IMR-90 (cell line): ENCODE measurements around the gene ISM1. TPM values are rescaled to one million over a fixed set of nuclear protein-coding genes. Genes with fewer than 3 reads are reported as not detected.

Experiments
- ATAC-seq: fragments of 200-7000 bp; cut with Tn5 transposase; 2 replicates; pipeline ENCODE4 v1.9.1; 2020; ENCODE audit warnings: low read depth, mild to moderate bottlenecking, moderate library complexity
- BruUV-seq: library from RNA; stranded (reverse); fragments of 400-500 nt; replicated peaks from 2 replicates; lab custom pipeline; 2021; lab: Mats Ljungman, UMichigan
- CTCF ChIA-PET: fragments of 300-600 bp; formaldehyde crosslinking; extraction: SDS; loops from one replicate; lab custom pipeline; 2021; ENCODE audit warnings: antibody characterized with exemption; lab: Yijun Ruan, JAX
- POLR2A ChIA-PET: fragments of 300-600 bp; sonication (Branson Sonifier 250); formaldehyde crosslinking; loops from one replicate; lab custom pipeline; 2022; ENCODE audit warnings: antibody characterized with exemption; ENCODE audit not compliant: unreplicated experiment; lab: Charles Lee
- DNase-seq: peaks from one replicate; pipeline ENCODE4 v3.0.0; 2013
- H2AFZ ChIP-seq: replicated peaks from 2 replicates; pipeline ENCODE3; 2013; ENCODE audit warnings: low read length, mild to moderate bottlenecking; ENCODE audit not compliant: poor library complexity
- H2AK5ac ChIP-seq: 2 replicates; pipeline ENCODE4 v1.6.1; 2013; ENCODE audit warnings: low read depth, low read length, inconsistent platforms
- H2AK9ac ChIP-seq: replicated peaks from 2 replicates; pipeline ENCODE3; 2013; ENCODE audit warnings: mild to moderate bottlenecking, low read depth, low read length, moderate library complexity; ENCODE audit not compliant: poor library complexity
- H2BK120ac ChIP-seq: 2 replicates; pipeline ENCODE4 v1.6.1; 2013; ENCODE audit warnings: low read depth, low read length, inconsistent platforms
- H2BK15ac ChIP-seq: 3 replicates; pipeline ENCODE4 v1.6.1; 2013; ENCODE audit warnings: low read depth, low read length, inconsistent platforms
- H2BK20ac ChIP-seq: 2 replicates; pipeline ENCODE4 v1.6.1; 2013; ENCODE audit warnings: low read depth, mild to moderate bottlenecking, inconsistent platforms, low read length, moderate library complexity
- H2BK5ac ChIP-seq: 2 replicates; pipeline ENCODE4 v1.6.1; 2013; ENCODE audit warnings: mild to moderate bottlenecking, low read depth, low read length, inconsistent platforms; ENCODE audit not compliant: poor library complexity, severe bottlenecking
- H3K14ac ChIP-seq: replicated peaks from 2 replicates; pipeline ENCODE4 v1.6.1; 2013; ENCODE audit warnings: low read depth, low read length, inconsistent platforms
- H3K18ac ChIP-seq: 2 replicates; pipeline ENCODE4 v1.6.1; 2013; ENCODE audit warnings: low read depth, low read length, control low read depth
- H3K23ac ChIP-seq: 2 replicates; pipeline ENCODE4 v1.6.1; 2013; ENCODE audit warnings: low read depth, low read length, inconsistent platforms
- H3K27ac ChIP-seq: 2 replicates; pipeline ENCODE4 v1.5.1; 2013; ENCODE audit warnings: mild to moderate bottlenecking, control low read depth, low read length; ENCODE audit not compliant: insufficient read depth
- H3K27me3 ChIP-seq: 2 replicates; pipeline ENCODE4 v1.6.1; 2013; ENCODE audit warnings: low read length; ENCODE audit not compliant: control insufficient read depth, insufficient read depth
- H3K36me3 ChIP-seq: 2 replicates; pipeline ENCODE4 v1.6.1; 2013; ENCODE audit warnings: low read length, mixed read lengths; ENCODE audit not compliant: control insufficient read depth, insufficient read depth
- H3K4ac ChIP-seq: 2 replicates; pipeline ENCODE4 v1.6.1; 2013; ENCODE audit warnings: low read depth, low read length, inconsistent platforms
- H3K4me1 ChIP-seq: 2 replicates; pipeline ENCODE4 v1.6.1; 2013; ENCODE audit warnings: low read length, mixed read lengths; ENCODE audit not compliant: control insufficient read depth, insufficient read depth
- H3K4me2 ChIP-seq: 2 replicates; pipeline ENCODE4 v1.6.1; 2013; ENCODE audit warnings: low read depth, mild to moderate bottlenecking, control low read depth, low read length, moderate library complexity
- H3K4me3 ChIP-seq: 2 replicates; pipeline ENCODE4 v1.5.1; 2013; ENCODE audit warnings: low read depth, mild to moderate bottlenecking, control low read depth, low read length, moderate library complexity; ENCODE audit not compliant: insufficient read depth
- H3K56ac ChIP-seq: 2 replicates; pipeline ENCODE4 v1.6.1; 2013; ENCODE audit warnings: low read length, inconsistent platforms; ENCODE audit not compliant: insufficient read depth; ENCODE audit errors: extremely low read depth
- H3K79me1 ChIP-seq, 2 experiments: 2 replicates each; pipeline ENCODE4 v1.6.1; 2013; ENCODE audit warnings: low read length in 2 of 2, inconsistent platforms in 1 of 2, low read depth in 1 of 2
- H3K9ac ChIP-seq: 2 replicates; pipeline ENCODE4 v1.6.1; 2013; ENCODE audit warnings: low read depth, low read length, control low read depth
- H3K9me1 ChIP-seq: 2 replicates; pipeline ENCODE4 v1.6.1; 2013; ENCODE audit warnings: low read length, inconsistent platforms; ENCODE audit not compliant: insufficient read depth
- H3K9me3 ChIP-seq: 2 replicates; pipeline ENCODE4 v1.6.1; 2013; ENCODE audit warnings: low read length; ENCODE audit not compliant: control insufficient read depth, insufficient read depth
- H4K20me1 ChIP-seq: 2 replicates; pipeline ENCODE4 v1.6.1; 2013; ENCODE audit warnings: low read length, inconsistent platforms; ENCODE audit not compliant: insufficient read depth
- H4K5ac ChIP-seq: 2 replicates; pipeline ENCODE4 v1.6.1; 2013; ENCODE audit warnings: mild to moderate bottlenecking, low read depth, low read length, control low read depth
- H4K8ac ChIP-seq, 2 experiments: 2 replicates each; pipeline ENCODE4 v1.6.1; 2013; ENCODE audit warnings: low read depth in 2 of 2, low read length in 2 of 2, control low read depth in 1 of 2, inconsistent platforms in 1 of 2
- H4K91ac ChIP-seq: 2 replicates; pipeline ENCODE4 v1.6.1; 2013; ENCODE audit warnings: low read depth, low read length, inconsistent platforms; ENCODE audit not compliant: insufficient read depth
- BHLHE40 ChIP-seq: fragments of 150-350 bp; IDR thresholded peaks from 2 replicates; pipeline ENCODE4 v1.6.1; 2016; ENCODE audit warnings: mild to moderate bottlenecking, low read depth, low read length
- CHD1 ChIP-seq: IDR thresholded peaks from 2 replicates; pipeline ENCODE4 v1.6.1; 2012; ENCODE audit warnings: low read depth, low read length, improper control_type of control experiment
- MAFK ChIP-seq: IDR thresholded peaks from 2 replicates; pipeline ENCODE4 v1.6.1; 2012; ENCODE audit warnings: low read depth, low read length, improper control_type of control experiment
- MAZ ChIP-seq: IDR thresholded peaks from 2 replicates; pipeline ENCODE4 v1.6.1; 2012; ENCODE audit warnings: low read depth, mild to moderate bottlenecking, low read length, improper control_type of control experiment, moderate library complexity, borderline replicate concordance
- POLR2A ChIP-seq: IDR thresholded peaks from 2 replicates; pipeline ENCODE4 v1.6.1; 2012; ENCODE audit warnings: mild to moderate bottlenecking, low read depth, low read length
- RAD21 ChIP-seq: IDR thresholded peaks from 2 replicates; pipeline ENCODE4 v1.6.1; 2012; ENCODE audit warnings: low read length, improper control_type of control experiment
- RCOR1 ChIP-seq: IDR thresholded peaks from 2 replicates; pipeline ENCODE4 v1.6.1; 2012; ENCODE audit warnings: mild to moderate bottlenecking, low read length, improper control_type of control experiment; ENCODE audit not compliant: insufficient replicate concordance
- USF2 ChIP-seq: fragments of 150-350 bp; IDR thresholded peaks from 2 replicates; pipeline ENCODE4 v1.6.1; 2017; ENCODE audit warnings: mild to moderate bottlenecking, antibody characterized with exemption, low read length, low read depth
- WGBS, 2 experiments: methylation state at CpG; one replicate each; pipeline versions ENCODE4 v1.1.5 to v1.1.7; 2013; ENCODE audit warnings: missing lambda C conversion rate in 2 of 2; ENCODE audit not compliant: insufficient read length in 1 of 2; ENCODE audit errors: extremely low coverage in 2 of 2; 5-methylcytosine and 5-hydroxymethylcytosine counted together
- dilution Hi-C: fragments of 300-500 bp; cut with HindIII; formaldehyde crosslinking; loops from one replicate; pipeline ENCODE4 v1.14.3; 2018; ENCODE audit warnings: low sequenced_read_pairs; ENCODE audit not compliant: unreplicated experiment
- in situ Hi-C: fragments of 300-500 bp; cut with MboI; formaldehyde crosslinking; loops from 3 replicates; pipeline ENCODE4 v1.14.3; 2019; ENCODE audit warnings: low sequenced_read_pairs, inconsistent platforms, mixed read lengths
- intact Hi-C: fragments of 100-400 bp; cut with micrococcal nuclease; formaldehyde crosslinking; loops from 2 replicates; pipeline ENCODE4 v1.10.0; 2022
- polyA plus RNA-seq, 3 experiments: library from polyadenylated mRNA; depleted of rRNA; stranded (reverse); fragments of >200 nt; gene quantifications; 2 replicates each; pipeline ENCODE4 v1.2.3, GENCODE V29; 2012; ENCODE audit warnings: low replicate concordance in 1 of 3
- total RNA-seq: library from RNA; depleted of rRNA; stranded (reverse); fragments of >200 nt; gene quantifications from 2 replicates; pipeline ENCODE4 v1.2.3, GENCODE V29; 2012

Gene ISM1
- total and polyA plus RNA-seq, 2 of the 4 experiments (the other 2 are of a cell fraction), result not detected

- Histone ChIP-seq H4K5ac (no peak overlapping the region), H3K14ac (no peak overlapping the region), H3K9ac (no peak overlapping the region), H3K4me3 (no peak overlapping the region), H2BK15ac (no peak overlapping the region), H2BK20ac (no peak overlapping the region), H2AK9ac (no peak overlapping the region), H2BK120ac (no peak overlapping the region), H3K4me1 (no peaks in the 10 kb centered on the region), H3K9me3 (0 out of 2 replicates have a peak, but pooled peaks cover 2% of the 10 kb centered on the region), H2AK5ac (no peak overlapping the region), H3K4ac (no peak overlapping the region), H4K8ac (no peak overlapping the region), H3K56ac (no peak overlapping the region), H4K91ac (no peak overlapping the region), H3K79me1 (no peaks in the 10 kb centered on the region), H3K27me3 (peaks cover 2% of the 10 kb centered on the region; the same call in 1 of the 2 replicates), H3K18ac (no peak overlapping the region), H3K23ac (no peak overlapping the region), H3K36me3 (no peaks in the 10 kb centered on the region), H3K9me1 (no peaks in the 10 kb centered on the region), H3K27ac (no peak overlapping the region), H4K20me1 (no peaks in the 10 kb centered on the region), H2BK5ac (no peak overlapping the region), H2AFZ (no peak overlapping the region), H3K4me2 (no peak overlapping the region)
- in situ Hi-C loops, result no loop called here
- ChIA-PET CTCF (no interaction called here), POLR2A (no interaction called here)
- dilution Hi-C loops, result no loop called here
- WGBS, 2 experiments, result no CpG with 5 or more reads among the region's 2 CpGs
- intact Hi-C loops, result no loop called here
- no peak for TF ChIP-seq CHD1
- no peak for TF ChIP-seq RCOR1
- TF ChIP-seq USF2, result no peak
- no peak for TF ChIP-seq POLR2A
- TF ChIP-seq MAZ, result no peak
- TF ChIP-seq BHLHE40, result no peak
- no peak for TF ChIP-seq MAFK
- TF ChIP-seq RAD21, result no peak
- no TSS peak for BruUV-seq
- DNase-seq (no peak), ATAC-seq (no peak)
Measured at GRCh38 chr20:13228771-13229170, 7.7 kb downstream of the ISM1 start.
